HG03469 (cell line): ENCODE measurements around the gene ZNF536.
"Not testable (repeated sequence)": the region's sequence is repeated elsewhere in the genome, so short reads cannot be mapped to it uniquely, and the experiment has no call there.

ENCODE experiments used
- ATAC-seq: cut with Tn5 transposase; IDR thresholded peaks from one replicate; pipeline ENCODE4 v1.9.1; 2021; ENCODE audit warnings: mild to moderate bottlenecking, moderate library complexity, moderate number of reproducible peaks; ENCODE audit not compliant: unreplicated experiment

The ZNF536 gene

GRCh38 chr19:30386551-30387143, 14.5 kb downstream of the ZNF536 start:
- no peak for ATAC-seq

DNA sequence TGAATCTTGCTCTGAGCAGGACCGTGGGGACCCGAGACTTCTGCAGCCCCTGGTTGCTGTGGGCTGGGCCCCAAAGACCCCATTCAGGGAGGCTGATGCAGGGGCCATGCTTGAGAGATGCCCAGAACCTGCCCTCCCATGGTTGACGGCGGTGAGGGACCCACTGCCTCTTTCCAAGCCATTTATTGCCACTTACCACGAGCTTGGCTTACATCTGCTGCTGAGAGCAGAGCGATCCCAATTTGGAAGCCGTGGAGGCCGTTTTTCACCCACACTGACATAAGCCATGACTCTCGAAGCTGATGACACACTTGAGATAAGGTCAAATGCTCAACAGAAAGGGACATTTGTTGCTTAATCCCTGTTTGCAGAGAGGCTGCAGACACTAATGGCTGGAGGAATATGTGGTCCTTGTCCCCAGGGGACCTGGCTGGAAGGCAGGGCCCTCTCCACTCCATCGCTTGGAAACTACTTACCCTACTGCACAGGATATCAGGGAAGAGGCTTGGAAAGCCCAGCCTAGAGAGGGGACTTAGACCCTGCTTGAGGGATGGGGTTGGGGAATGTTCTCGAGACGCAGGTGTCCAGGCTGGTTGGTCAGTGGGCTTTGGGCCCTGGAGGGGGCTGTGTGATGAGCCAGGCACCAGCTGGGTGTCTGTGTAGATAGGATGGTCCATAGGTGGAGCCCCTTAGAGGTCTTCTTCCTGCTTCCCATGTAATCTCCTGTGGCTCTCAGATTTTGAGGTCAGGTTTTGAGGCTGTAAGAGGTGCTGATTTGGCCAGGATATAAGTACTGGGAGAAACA, 15.3 kb downstream of the ZNF536 start:
- no peak for ATAC-seq

DNA sequence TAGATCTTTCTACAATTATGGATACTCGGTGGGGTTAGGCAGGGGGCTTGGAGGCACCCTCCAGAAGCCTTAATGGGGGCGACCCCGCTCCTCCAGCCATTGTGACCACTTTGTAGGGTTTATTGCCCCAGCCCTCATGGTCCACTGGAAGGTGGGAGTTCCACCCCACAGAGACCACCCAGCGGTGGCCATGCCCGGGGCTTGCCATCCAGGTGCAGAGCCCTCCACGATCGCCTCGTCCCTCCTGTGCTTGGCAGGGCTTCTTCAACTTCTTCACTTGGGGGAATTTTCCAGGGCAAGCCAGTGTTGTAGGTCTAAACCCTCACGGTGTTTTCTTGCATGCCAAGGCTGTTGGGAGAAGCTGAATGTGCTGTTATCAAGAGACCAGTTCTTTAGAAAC, 16.1 kb downstream of the ZNF536 start:
- ATAC-seq, result no peak

DNA sequence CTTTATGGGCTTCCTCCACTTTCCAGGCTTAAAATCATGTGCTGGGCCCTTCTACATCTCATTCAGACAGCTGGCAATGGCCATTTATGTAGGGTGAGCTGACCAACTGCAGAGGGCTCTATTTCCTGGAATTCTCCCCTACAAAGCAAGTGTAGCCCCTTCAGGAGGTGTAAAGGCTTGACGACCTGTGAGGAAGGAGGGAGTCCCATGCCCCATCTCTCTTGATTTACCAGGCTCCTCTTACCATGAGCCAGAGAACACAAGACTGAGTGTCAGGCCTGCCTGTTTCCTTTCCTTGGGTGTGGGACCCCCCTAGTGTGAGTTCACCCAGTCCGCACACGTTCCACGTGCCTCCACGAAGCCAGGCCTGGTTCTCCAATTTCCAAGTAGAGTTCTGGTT, 16.6 kb downstream of the ZNF536 start:
- no peak for ATAC-seq

- no peak for ATAC-seq
These were observed 18.3 kb downstream of the ZNF536 start for GRCh38 chr19:30390356-30390988.

DNA sequence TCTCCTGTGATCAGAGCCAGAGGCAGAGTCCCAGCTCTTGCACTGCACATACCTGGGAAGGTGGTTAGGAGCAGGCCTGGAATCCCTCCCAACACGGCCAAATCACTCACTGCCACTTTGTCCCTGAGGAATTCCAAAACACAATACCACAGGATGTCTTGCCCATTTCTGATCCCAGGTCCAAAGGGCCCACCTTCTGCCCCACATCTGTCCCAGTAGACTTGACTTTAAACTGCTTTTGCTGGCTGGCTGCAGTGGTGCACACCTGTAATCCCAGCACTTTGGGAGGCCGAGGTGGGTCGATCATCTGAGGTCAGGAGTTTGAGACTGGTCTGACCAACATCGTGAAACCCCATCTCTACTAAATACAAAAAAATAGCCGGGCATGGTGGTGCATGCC, 18.9 kb downstream of the ZNF536 start:
- ATAC-seq, result no peak

DNA sequence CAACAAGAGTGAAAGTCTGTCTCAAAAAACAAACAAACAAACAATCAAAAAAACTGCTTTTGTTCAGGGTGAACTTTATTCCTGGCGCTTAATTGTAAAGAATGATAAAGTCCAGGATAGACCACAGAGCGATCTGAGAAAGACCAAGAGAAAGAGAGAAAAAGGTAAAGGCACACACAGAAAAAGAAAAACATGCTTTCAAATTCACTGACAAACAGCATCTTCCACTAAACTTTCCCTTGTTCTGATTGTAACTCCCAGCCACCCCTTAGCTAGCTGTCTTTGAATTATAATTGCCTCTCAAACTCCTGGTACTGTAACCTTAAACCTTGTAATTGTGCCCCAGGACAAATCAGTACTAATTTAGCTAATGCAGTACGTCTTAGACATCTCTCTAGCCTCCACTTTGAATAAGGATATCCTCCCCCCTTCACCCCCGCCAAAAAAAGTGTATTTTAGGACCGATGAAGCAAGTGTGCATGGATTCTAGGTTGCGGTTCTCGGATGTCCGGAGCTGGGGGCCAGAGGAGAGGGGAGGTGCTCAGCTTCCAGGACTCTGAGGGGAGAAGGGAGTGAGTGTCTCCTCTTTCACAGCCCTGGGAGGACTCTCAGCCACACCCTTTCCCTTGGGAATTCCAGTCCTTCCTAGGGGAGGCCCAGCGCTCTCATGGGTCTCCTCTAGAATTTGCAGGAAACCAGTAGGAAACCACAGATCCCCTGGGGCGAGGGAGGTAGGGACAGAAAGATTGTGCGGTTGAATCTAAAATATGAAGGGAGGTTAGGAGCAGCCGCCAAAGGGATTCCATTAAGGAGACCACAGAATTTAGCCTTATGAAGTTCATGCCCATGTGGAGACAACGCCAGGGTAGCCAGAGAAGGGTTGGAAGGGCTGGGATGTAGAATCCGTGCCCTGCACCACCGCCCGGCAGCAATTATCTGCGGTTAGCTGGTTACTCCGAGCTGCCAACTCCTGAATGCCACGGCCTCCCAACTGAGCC, 19.7 kb downstream of the ZNF536 start:
- no peak for ATAC-seq

DNA sequence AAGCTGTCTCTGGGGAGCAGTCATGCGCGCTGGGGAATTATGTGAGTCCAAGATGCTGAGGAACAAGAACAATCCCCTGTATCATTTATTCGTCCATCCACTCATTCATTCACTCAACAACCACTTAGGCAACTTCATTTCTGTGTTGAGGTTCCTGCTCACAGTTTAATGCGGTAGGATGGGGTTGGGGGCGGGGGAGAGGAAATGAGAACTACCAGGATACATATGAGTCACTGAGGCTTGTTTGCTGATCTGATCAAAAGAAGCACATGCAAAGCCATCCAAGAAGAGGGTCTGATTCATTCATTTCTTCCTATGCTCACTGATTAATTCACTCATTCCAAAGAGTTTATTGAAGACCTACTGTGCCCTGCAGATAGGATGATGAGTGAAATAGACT, 20.9 kb downstream of the ZNF536 start:
- no peak for ATAC-seq

- ATAC-seq, result no peak
These were observed 21.7 kb downstream of the ZNF536 start for GRCh38 chr19:30393729-30394480.

DNA sequence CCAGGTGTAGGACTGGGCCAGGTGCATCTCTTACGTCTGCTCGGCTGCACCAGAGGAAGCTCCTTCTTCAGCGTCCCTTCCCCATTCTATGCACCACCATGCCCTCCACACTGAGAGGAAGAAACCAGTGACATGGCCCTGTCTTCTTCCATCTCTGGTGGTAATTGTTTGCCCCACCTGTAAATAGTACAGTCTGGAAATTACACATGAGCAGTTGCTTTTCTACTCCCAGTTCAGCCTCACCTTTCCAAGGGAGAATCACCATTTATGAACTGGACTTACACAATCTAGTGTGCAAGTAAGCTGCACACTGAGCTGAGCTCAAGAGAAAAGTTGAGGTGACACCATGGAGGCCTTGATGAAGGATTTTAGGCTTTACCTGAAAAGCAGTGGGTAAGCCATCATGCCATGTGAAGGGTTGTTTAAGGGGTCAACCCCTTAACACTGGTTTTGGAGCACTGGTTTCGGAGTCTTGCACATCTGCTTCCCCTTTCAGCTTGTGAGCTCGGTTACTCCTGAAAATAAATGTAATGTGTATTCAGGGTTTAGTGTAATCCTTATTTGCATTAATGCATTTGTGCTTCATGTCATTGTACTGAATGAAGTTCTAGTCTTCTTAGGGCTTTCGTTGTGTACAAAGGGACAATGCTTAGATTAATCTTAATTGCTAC, 22.4 kb downstream of the ZNF536 start:
- ATAC-seq, result no peak

DNA sequence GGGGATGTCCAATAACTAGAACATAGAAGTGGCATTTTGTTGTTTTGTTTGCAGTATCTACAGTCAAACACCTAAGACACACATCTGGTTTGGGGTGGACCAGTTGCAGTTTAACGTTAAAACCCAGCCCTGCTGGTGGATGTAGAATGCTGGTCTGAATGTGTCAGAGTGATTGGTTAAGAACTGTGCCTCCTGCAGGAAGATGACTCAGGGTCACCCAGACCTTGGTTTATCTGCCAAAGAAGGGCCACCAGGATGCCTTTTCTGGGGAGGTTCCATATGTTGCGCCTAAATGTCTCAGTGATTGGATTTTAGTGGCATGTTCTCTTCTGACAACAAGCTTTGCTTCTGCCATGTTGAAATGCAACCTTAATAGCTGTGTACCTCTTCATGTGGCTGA, 23.1 kb downstream of the ZNF536 start:
- no peak for ATAC-seq

DNA sequence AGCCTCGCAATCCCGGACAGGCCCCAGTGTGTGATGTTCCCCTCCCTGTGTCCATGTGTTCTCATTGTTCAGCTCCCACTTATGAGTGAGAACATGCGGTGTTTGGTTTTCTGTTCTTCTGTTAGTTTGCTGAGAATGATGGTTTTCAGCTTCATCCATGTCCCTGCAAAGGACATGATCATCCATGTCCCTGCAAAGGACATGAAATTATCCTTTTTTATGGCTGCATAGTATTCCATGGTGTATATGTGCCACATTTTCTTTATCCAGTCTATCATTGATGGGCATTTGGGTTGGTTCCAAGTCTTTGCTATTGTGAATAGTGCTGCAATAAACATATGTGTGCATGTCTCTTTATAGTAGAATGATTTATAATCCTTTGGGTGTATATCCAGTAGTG, 26.4 kb downstream of the ZNF536 start:
- ATAC-seq, result not testable (repeated sequence)

GRCh38 chr19:30401956-30402355, 29.8 kb downstream of the ZNF536 start:
- ATAC-seq, result no peak

GRCh38 chr19:30402436-30403202, 30.4 kb downstream of the ZNF536 start:
- no peak for ATAC-seq

- no peak for ATAC-seq
These were observed 31.2 kb downstream of the ZNF536 start for GRCh38 chr19:30403203-30403985.

DNA sequence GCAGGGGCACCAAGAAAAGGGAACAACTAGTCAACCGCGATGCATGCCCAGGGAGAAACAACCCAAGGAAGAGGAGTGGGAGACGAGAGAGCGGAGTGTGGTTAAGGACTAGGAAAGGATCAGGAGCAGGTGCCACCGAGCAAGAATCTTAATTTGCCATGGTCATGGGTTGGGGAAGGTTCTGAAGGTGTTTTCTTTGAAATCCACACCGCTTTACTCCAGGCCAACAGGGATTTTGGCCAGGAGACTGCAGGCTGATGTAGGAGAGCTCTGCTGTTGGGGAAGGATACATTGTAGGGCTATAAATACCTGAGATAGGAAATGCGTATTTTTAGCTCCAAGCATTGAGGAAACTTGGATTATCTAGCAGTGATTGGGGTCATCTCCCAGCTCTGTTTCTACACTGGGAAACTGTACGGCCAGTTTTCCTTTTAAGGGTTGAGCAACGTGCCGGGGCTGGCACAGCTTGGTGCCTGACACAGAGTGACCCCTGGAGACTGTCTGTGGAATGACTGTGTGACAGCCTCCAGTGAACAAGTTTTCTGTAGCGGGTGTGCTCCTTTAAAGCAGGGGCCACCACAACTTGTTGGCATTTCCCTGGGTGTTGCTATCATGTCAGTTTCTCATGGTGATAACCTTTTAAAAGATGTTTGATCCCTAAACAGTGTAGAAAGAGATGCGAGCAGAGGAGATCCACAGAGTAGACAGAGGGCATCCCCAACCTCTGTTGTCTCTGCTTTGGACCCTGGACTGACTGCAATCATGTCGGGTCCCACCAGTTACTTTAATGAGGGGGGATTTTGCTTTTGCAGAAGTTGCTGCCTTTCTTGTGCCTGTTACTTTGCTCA, 34.3 kb downstream of the ZNF536 start:
- ATAC-seq, result no peak

DNA sequence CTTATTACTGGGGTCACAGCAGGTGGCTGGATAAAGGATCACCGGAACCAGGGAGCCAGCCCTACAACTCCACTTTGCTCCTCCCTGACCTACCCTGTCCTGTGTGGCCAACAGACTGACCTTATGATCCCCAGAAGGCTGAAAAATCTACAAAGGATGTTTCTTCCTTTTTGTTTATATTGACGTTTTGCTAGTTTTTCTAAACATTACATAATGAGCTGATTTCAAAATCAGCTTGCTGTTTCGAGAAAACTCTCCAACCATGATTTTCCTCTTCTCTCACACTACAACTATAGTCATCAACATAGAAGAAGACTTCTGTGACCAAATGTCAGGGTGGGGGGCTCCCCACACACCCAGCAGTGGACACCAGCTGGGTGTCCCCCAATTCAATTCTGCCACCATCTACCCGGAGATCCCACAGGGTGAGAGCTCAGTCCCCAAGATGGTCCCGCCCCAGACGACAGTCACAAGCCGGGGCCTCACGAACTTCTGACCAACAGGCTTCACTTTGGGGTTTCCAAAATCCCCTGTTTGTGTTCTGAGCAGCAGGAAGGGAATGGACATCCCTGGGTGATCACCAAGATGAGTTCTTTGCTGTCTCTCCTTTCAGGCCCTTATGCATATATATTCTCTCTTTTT, 35.0 kb downstream of the ZNF536 start:
- ATAC-seq, result no peak
